Spleen (tissue), 11 donors: ENCODE results near the gene MINAR1. TPM values are rescaled to one million over a fixed set of nuclear protein-coding genes. Genes with fewer than 3 reads are reported as not detected.

Experiments used
- DNase-seq: peaks from one replicate; pipeline ENCODE4 v3.0.0-alpha.2; 2020
- H3K27ac ChIP-seq, 8 donors: fragments of 200-600 bp; sonication (generic) in 7 of 8; 1 replicate in 4 of 8; 2 replicates in 4 of 8; pipeline versions ENCODE4 v1.5.0 to v1.8.0; 2016 to 2021; ENCODE audit warnings: inconsistent platforms in 4 of 8, mild to moderate bottlenecking in 4 of 8, moderate library complexity in 1 of 8
- H3K27me3 ChIP-seq, 7 donors: fragments of 200-600 bp; sonication (generic) in 6 of 7; replicated peaks in 1 of 7; 1 replicate in 4 of 7; 2 replicates in 3 of 7; pipeline versions ENCODE4 v1.5.0 to v1.8.0; 2016 to 2021; ENCODE audit warnings: inconsistent platforms in 3 of 7, mild to moderate bottlenecking in 1 of 7
- H3K36me3 ChIP-seq, 6 donors: fragments of 200-600 bp; sonication (generic) in 5 of 6; 1 replicate in 4 of 6; 2 replicates in 2 of 6; pipeline versions ENCODE4 v1.5.0 to v1.8.0; 2016 to 2021; ENCODE audit warnings: inconsistent platforms in 2 of 6
- H3K4me1 ChIP-seq, 6 donors: fragments of 200-600 bp; sonication (generic) in 5 of 6; 1 replicate in 3 of 6; 2 replicates in 3 of 6; pipeline versions ENCODE4 v1.5.0 to v1.8.0; 2016 to 2021; ENCODE audit warnings: inconsistent platforms in 3 of 6
- H3K4me3 ChIP-seq, 8 donors: fragments of 200-600 bp; sonication (generic) in 7 of 8; 1 replicate in 4 of 8; 2 replicates in 4 of 8; pipeline versions ENCODE4 v1.5.0 to v1.8.0; 2016 to 2021; ENCODE audit warnings: inconsistent platforms in 4 of 8, mild to moderate bottlenecking in 4 of 8, moderate library complexity in 2 of 8
- H3K9me3 ChIP-seq, 8 donors: fragments of 200-600 bp; sonication (generic) in 7 of 8; 1 replicate in 4 of 8; 2 replicates in 4 of 8; pipeline versions ENCODE4 v1.5.0 to v1.8.0; 2016 to 2021; ENCODE audit warnings: inconsistent platforms in 4 of 8
- POLR2A ChIP-seq, 3 donors: fragments of 450-650 bp; IDR thresholded peaks; one replicate each; pipeline ENCODE4 v1.5.1; 2017; ENCODE audit warnings: antibody characterized with exemption in 3 of 3, mild to moderate bottlenecking in 1 of 3
- POLR2AphosphoS5 ChIP-seq, 3 donors: sonication (generic); formaldehyde crosslinking; IDR thresholded peaks; one replicate each; pipeline ENCODE4 v1.5.1; 2017; ENCODE audit warnings: antibody characterized with exemption in 3 of 3
- WGBS, 5 donors: extraction: QIAGEN DNeasy Blood & Tissue Kit in 3 of 5; methylation state at CpG; one replicate each; pipeline versions ENCODE4 v1.1.5 to v1.1.7; 2013 to 2018; 5-methylcytosine and 5-hydroxymethylcytosine counted together
- intact Hi-C: fragments of 100-400 bp; cut with DNase I; formaldehyde crosslinking; loops from one replicate; pipeline ENCODE4 v1.15.0; 2023; ENCODE audit warnings: low total_unique reads
- polyA plus RNA-seq, 3 donors: library from polyadenylated mRNA; stranded (reverse); fragments of 200-250 nt; gene quantifications; one replicate each; pipeline ENCODE4 v1.2.1, GENCODE V29; 2013
- total RNA-seq, 7 donors: library from RNA; depleted of rRNA in 3 of 7; stranded (reverse); fragments of >200 nt in 3 of 7; fragmentation: NEBNext Ultra II Directional in 4 of 7; extraction: Animal tissue kit (Norgen Biotek cat#: 25700) in 4 of 7; gene quantifications; one replicate each; pipeline versions ENCODE4 v1.1.0 to v1.2.1, GENCODE V29; 2016 to 2021
- TF ChIP-seq, protein P1 (sequence below), 11 experiments: fragments of 200-600 bp in 7 of 11; fragments of 450-650 bp in 4 of 11; sonication (generic) in 4 of 11; IDR thresholded peaks in 8 of 11; conservative IDR thresholded peaks in 3 of 11; 1 replicate in 7 of 11; 2 replicates in 4 of 11; pipeline versions ENCODE4 v1.4.0 to v1.8.0; 2016 to 2021; ENCODE audit warnings: antibody characterized with exemption in 11 of 11, inconsistent platforms in 4 of 11, mild to moderate bottlenecking in 1 of 11
- donor health status: healthy with polysubstance abuse.
- donor health status: DM: no; HTN: no; CAD: no; lungs with moderate emphysema.
- donor health status: DM: no; HTN: no; CAD: no.
- donor health status: Bipolar disorder and iron deficiency.
- donor health status: healthy.
- donor health status: DM: no; HTN: no; CAD: no.
- donor health status: DM: yes; HTN: yes; CAD: no.

Gene MINAR1
- total and polyA plus RNA-seq, 10 donors: 0.15 to 1.6 (median 0.73) TPM

DNA sequence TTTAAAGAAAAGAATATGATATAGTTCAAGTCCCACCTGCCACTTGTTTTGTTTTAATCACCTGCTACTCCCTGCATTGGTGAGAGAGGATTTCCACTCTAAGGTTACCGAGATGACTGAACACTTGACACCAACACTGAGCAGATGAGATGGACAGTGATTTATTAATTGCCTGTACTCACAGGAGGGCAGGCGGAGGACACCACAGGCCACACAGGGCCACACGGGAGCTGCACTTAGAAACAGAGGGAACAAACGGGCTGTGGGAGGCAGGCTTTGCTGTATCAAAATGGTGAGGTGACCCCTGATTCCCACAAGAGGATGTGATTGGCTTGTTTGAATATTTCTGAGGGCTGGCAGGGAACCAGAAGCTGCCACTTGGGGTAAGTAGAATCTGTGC lies 10.8 kb downstream of the MINAR1 start:
- no peak overlapping the region for H3K4me3 ChIP-seq
- DNase-seq: no peak
- TF ChIP-seq POLR2A (IDR thresholded peaks at IDR 0.05): no peak
- TF ChIP-seq, protein P1, sequence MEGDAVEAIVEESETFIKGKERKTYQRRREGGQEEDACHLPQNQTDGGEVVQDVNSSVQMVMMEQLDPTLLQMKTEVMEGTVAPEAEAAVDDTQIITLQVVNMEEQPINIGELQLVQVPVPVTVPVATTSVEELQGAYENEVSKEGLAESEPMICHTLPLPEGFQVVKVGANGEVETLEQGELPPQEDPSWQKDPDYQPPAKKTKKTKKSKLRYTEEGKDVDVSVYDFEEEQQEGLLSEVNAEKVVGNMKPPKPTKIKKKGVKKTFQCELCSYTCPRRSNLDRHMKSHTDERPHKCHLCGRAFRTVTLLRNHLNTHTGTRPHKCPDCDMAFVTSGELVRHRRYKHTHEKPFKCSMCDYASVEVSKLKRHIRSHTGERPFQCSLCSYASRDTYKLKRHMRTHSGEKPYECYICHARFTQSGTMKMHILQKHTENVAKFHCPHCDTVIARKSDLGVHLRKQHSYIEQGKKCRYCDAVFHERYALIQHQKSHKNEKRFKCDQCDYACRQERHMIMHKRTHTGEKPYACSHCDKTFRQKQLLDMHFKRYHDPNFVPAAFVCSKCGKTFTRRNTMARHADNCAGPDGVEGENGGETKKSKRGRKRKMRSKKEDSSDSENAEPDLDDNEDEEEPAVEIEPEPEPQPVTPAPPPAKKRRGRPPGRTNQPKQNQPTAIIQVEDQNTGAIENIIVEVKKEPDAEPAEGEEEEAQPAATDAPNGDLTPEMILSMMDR (IDR thresholded peaks at IDR 0.05 in 8 of 11, conservative IDR thresholded peaks at IDR 0.05 in 3 of 11): no peak
- TF ChIP-seq POLR2AphosphoS5 (IDR thresholded peaks at IDR 0.05): no peak
- H3K27ac ChIP-seq: no peak overlapping the region
- H3K36me3 ChIP-seq: no peaks in the 10 kb centered on the region
- H3K9me3 ChIP-seq: peaks cover 0 to 29% (median 26%) of the 10 kb centered on the region in 8 donors
- intact Hi-C loops: no loop called here
- no peaks in the 10 kb centered on the region for H3K27me3 ChIP-seq
- no peaks in the 10 kb centered on the region for H3K4me1 ChIP-seq
- 71 to 82% (median 76%) methylated on average over 4 of the region's 4 CpGs for WGBS, 5 donors

DNA sequence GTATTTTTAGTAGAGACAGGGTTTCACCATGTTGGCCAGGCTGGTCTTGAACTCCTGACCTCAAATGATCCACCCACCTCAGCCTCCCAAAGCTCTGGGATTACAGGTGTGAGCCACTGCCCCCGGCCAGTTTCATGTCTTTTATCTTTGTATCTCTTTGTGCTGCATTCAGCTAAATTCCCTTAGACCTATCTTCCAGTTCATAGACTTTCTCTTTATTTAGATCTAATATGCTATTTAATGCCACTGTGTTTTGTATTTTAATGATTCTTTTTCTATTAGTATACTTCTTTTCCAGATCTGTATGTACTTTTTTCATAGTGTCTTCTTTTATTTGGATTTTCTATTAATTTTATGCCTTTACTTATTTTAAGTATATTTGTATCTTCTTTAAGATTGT lies 14.9 kb downstream of the MINAR1 start:
- 83 to 93% (median 86%) methylated on average over 1 of the region's 1 CpG for WGBS, 5 donors
- intact Hi-C loops: no loop called here
- TF ChIP-seq, protein P1 (IDR thresholded peaks at IDR 0.05 in 8 of 11, conservative IDR thresholded peaks at IDR 0.05 in 3 of 11): no peak
- no peaks in the 10 kb centered on the region for H3K4me1 ChIP-seq
- peaks cover 0 to 31% (median 0%) of the 10 kb centered on the region in 7 donors for H3K27me3 ChIP-seq
- no peak overlapping the region for H3K4me3 ChIP-seq
- H3K27ac ChIP-seq: no peak overlapping the region
- H3K9me3 ChIP-seq: peaks cover 0 to 29% (median 26%) of the 10 kb centered on the region in 8 donors
- no peaks in the 10 kb centered on the region for H3K36me3 ChIP-seq
- no peak for DNase-seq

DNA sequence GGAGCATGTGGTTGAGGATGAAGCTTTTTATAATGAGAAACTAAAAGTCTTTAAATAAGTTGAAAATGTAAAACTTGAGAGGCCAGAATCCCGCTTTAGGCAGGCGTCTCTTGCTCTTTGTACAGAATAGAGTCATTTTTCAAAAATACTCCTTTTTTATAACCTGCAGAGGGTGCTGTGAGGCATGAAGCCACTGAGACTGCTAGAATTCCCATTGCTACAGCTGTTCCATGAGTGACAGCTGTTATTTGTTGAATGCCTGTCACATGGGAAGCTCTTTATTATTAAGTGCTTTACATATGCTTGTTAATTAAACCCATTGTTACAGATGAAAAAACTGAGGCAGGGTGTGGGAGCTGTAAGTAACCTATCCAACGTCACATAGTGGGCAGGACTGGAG lies 18.5 kb downstream of the MINAR1 start:
- intact Hi-C loops: no loop called here
- DNase-seq: no peak
- Histone ChIP-seq H3K27ac (no peak overlapping the region), H3K9me3 (peaks cover 0 to 22% (median 19%) of the 10 kb centered on the region in 8 donors), H3K4me3 (no peak overlapping the region), H3K4me1 (no peaks in the 10 kb centered on the region), H3K36me3 (no peaks in the 10 kb centered on the region), H3K27me3 (peaks cover 0 to 31% (median 0%) of the 10 kb centered on the region in 7 donors)
- TF ChIP-seq POLR2A (IDR thresholded peaks at IDR 0.05): no peak
- TF ChIP-seq, protein P1 (IDR thresholded peaks at IDR 0.05 in 8 of 11, conservative IDR thresholded peaks at IDR 0.05 in 3 of 11): no peak
- TF ChIP-seq POLR2AphosphoS5 (IDR thresholded peaks at IDR 0.05): no peak
- WGBS, 5 donors: 79 to 91% (median 84%) methylated on average over 3 of the region's 3 CpGs

DNA sequence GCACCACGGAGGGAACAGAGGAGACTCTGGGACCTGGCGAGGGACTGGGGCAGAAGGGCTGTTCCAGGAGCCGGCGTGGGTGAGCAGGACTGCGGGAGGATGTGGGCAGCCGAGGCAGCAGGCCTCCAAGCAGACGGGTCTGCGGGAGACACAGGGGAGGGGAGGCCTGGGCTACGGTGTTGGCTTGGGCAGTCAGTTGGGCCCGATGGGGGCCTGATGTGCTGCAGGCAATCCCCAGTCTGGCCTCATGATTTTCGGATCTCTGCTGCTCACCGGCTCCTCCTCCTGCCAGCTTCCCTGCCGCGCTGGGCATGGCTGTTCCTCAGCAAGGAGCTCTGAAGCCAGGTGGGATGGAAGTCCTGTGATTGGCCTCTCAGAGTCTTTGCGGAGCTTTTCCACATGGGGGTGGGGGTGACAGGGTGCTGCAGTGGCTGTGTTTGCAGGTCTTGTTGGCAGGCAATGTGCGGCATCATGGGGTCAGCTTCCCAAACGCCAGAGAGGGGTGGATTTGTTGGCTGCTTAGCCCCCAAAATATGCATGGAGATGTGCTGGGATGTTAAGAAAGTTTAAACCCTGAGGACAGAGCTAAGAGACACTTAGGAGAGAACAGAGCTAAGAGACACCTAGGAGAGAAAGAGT lies 19.3 kb downstream of the MINAR1 start:
- DNase-seq: no peak
- intact Hi-C loops: no loop called here

More for the DNA sequence above, 19.3 kb downstream of the MINAR1 start:
- peaks cover 0 to 31% (median 0%) of the 10 kb centered on the region in 7 donors for H3K27me3 ChIP-seq
- no peaks in the 10 kb centered on the region for H3K4me1 ChIP-seq
- H3K9me3 ChIP-seq: peaks cover 0 to 13% (median 11%) of the 10 kb centered on the region in 8 donors
- no peak for TF ChIP-seq POLR2AphosphoS5 (IDR thresholded peaks at IDR 0.05)
- TF ChIP-seq POLR2A (IDR thresholded peaks at IDR 0.05): no peak
- TF ChIP-seq, protein P1 (IDR thresholded peaks at IDR 0.05 in 8 of 11, conservative IDR thresholded peaks at IDR 0.05 in 3 of 11): no peak
- no peak overlapping the region for H3K4me3 ChIP-seq
- WGBS, 5 donors: 43 to 58% (median 52%) methylated on average over 14 to 17 of the region's 17 CpGs
- no peak overlapping the region for H3K27ac ChIP-seq
- H3K36me3 ChIP-seq: no peaks in the 10 kb centered on the region
